GM19193 (cell line): ENCODE data around the gene SLC51B.

ENCODE experiments used
- POLR2A ChIP-seq: IDR thresholded peaks from 4 replicates; pipeline ENCODE4 v1.6.1; 2011; ENCODE audit not compliant: insufficient read depth, insufficient read length; ENCODE audit errors: extremely low read depth

The SLC51B gene

GRCh38 chr15:65087873-65088642, 42.9 kb downstream of the SLC51B start:
- no peak for TF ChIP-seq POLR2A

GRCh38 chr15:65088643-65089021, 43.4 kb downstream of the SLC51B start:
- no peak for TF ChIP-seq POLR2A

- no peak for TF ChIP-seq POLR2A
Observed at GRCh38 chr15:65089206-65089824, 44.1 kb downstream of the SLC51B start.

- TF ChIP-seq POLR2A = no peak
Observed at GRCh38 chr15:65091946-65092770, 47.0 kb downstream of the SLC51B start.

GRCh38 chr15:65092911-65093792, 48.0 kb downstream of the SLC51B start:
- TF ChIP-seq POLR2A = no peak

GRCh38 chr15:65094294-65094995, 49.3 kb downstream of the SLC51B start:
- TF ChIP-seq POLR2A = no peak

GRCh38 chr15:65095011-65095746, 50.0 kb downstream of the SLC51B start:
- no peak for TF ChIP-seq POLR2A

GRCh38 chr15:65095747-65096104, 50.5 kb downstream of the SLC51B start:
- no peak for TF ChIP-seq POLR2A

GRCh38 chr15:65096481-65097385, 51.5 kb downstream of the SLC51B start:
- no peak for TF ChIP-seq POLR2A

- no peak for TF ChIP-seq POLR2A
Observed at GRCh38 chr15:65097651-65098263, 52.6 kb downstream of the SLC51B start.

- TF ChIP-seq POLR2A = no peak
Observed at GRCh38 chr15:65099336-65099735, 54.1 kb downstream of the SLC51B start.

- TF ChIP-seq POLR2A = no peak
Observed at GRCh38 chr15:65100442-65100841, 55.3 kb downstream of the SLC51B start.
